Gastroesophageal sphincter (tissue), 4 donors: ENCODE results near the gene MPC1. TPM values are rescaled to one million over a fixed set of nuclear protein-coding genes. Genes with fewer than 3 reads are reported as not detected.
"Not testable (repeated sequence)": the region's sequence is repeated elsewhere in the genome, so short reads cannot be mapped to it uniquely, and the experiment has no call there.

Source experiments
- ATAC-seq: fragments of 150-250 bp; one replicate; pipeline ENCODE4 v1.9.1; 2016; ENCODE audit warnings: mild to moderate bottlenecking, moderate library complexity
- H3K27ac ChIP-seq, 4 donors: fragments of 200-600 bp; sonication (generic) in 3 of 4; 1 replicate in 3 of 4; 2 replicates in 1 of 4; pipeline ENCODE4 v1.5.1; 2016 to 2019
- H3K27me3 ChIP-seq: fragments of 200-600 bp; sonication (generic); one replicate; pipeline ENCODE4 v1.5.1; 2019
- H3K36me3 ChIP-seq, 2 donors: fragments of 200-600 bp; sonication (generic); one replicate each; pipeline ENCODE4 v1.5.1; 2019; ENCODE audit warnings: control low read depth in 1 of 2
- H3K4me1 ChIP-seq, 3 donors: fragments of 200-600 bp; sonication (generic); 1 replicate in 2 of 3; 2 replicates in 1 of 3; pipeline ENCODE4 v1.5.1; 2016 to 2019; ENCODE audit warnings: control low read depth in 2 of 3
- H3K4me3 ChIP-seq, 2 donors: fragments of 200-600 bp; sonication (generic); one replicate each; pipeline ENCODE4 v1.5.1; 2019; ENCODE audit warnings: mild to moderate bottlenecking in 1 of 2, moderate library complexity in 1 of 2
- H3K9me3 ChIP-seq, 3 donors: fragments of 200-600 bp; sonication (generic); one replicate each; pipeline ENCODE4 v1.5.1; 2017 to 2019; ENCODE audit warnings: control low read depth in 2 of 3
- EP300 ChIP-seq: sonication (generic); formaldehyde crosslinking; IDR thresholded peaks from one replicate; pipeline ENCODE4 v1.6.1; 2017; ENCODE audit warnings: antibody characterized with exemption, mild to moderate bottlenecking
- POLR2A ChIP-seq, 2 donors: fragments of 450-650 bp; IDR thresholded peaks; one replicate each; pipeline ENCODE4 v1.6.1; 2017; ENCODE audit warnings: antibody characterized with exemption in 2 of 2, mild to moderate bottlenecking in 2 of 2, moderate library complexity in 1 of 2
- POLR2AphosphoS5 ChIP-seq: sonication (generic); formaldehyde crosslinking; IDR thresholded peaks from one replicate; pipeline ENCODE4 v1.6.1; 2017; ENCODE audit warnings: antibody characterized with exemption
- WGBS, 2 donors: methylation state at CpG; one replicate each; pipeline ENCODE4 v1.1.5; 2018; ENCODE audit warnings: low coverage in 1 of 2; 5-methylcytosine and 5-hydroxymethylcytosine counted together
- total RNA-seq, 4 donors: library from RNA; depleted of rRNA; stranded (reverse); fragments of >200 nt; gene quantifications; one replicate each; pipeline ENCODE4 v1.1.0, GENCODE V29; 2016
- TF ChIP-seq, protein P1 (sequence below), 4 experiments: fragments of 200-600 bp in 2 of 4; fragments of 450-650 bp in 2 of 4; sonication (generic) in 1 of 4; IDR thresholded peaks; one replicate each; pipeline ENCODE4 v1.5.1; 2017 to 2019; ENCODE audit warnings: antibody characterized with exemption in 4 of 4, mild to moderate bottlenecking in 2 of 4, moderate library complexity in 2 of 4

MPC1 gene
- total RNA-seq, 4 donors from 2014 or later: 57.9 to 93.2 (median 72.8) TPM

DNA sequence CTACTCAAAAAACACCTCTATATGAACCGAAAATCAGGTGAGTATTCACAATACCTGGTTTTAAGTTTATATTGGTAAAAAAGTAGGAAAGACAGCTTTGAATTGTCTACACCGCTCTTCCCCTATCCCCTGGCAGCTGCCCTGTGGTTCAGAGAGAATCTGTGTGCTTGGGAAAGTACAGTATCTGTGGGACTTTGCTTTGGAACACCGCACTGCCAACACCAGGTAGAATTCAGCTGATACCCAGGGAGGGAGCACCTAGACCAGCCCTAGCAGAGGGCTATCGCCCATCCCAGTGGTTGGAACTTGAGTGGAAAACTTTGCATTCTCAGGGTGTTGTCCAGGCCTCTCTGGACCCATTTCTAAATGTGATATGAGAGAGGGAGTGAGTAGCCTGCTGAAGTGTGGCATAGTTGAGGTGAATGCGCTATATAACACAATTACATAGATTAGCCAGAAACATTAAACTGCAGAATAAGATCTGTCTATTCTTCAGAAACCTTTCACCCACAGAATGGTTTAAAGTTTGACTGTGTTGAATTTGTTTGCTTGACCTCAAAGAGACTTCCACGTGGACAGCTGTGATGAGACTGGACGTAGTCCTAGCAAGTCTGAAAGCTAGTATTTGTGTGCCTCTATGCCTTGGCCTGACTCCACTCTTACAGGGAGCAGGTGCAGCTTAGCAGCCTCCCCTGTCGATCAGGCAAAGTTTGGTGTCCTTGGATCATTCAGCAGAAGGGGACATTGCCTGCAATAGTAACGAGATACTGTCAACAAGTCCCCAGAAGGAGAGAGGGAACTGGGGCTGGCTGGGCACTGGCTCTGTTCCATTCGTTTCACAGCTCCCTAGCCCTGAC is 11.5 kb upstream of the MPC1 start:
- no peak for TF ChIP-seq EP300
- TF ChIP-seq, protein P1, sequence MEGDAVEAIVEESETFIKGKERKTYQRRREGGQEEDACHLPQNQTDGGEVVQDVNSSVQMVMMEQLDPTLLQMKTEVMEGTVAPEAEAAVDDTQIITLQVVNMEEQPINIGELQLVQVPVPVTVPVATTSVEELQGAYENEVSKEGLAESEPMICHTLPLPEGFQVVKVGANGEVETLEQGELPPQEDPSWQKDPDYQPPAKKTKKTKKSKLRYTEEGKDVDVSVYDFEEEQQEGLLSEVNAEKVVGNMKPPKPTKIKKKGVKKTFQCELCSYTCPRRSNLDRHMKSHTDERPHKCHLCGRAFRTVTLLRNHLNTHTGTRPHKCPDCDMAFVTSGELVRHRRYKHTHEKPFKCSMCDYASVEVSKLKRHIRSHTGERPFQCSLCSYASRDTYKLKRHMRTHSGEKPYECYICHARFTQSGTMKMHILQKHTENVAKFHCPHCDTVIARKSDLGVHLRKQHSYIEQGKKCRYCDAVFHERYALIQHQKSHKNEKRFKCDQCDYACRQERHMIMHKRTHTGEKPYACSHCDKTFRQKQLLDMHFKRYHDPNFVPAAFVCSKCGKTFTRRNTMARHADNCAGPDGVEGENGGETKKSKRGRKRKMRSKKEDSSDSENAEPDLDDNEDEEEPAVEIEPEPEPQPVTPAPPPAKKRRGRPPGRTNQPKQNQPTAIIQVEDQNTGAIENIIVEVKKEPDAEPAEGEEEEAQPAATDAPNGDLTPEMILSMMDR (IDR thresholded peaks at IDR 0.05): no peak
- TF ChIP-seq POLR2AphosphoS5: no peak
- ATAC-seq: no peak
- Histone ChIP-seq H3K4me1 (no peaks in the 10 kb centered on the region), H3K27me3 (peaks cover 39% of the 10 kb centered on the region), H3K4me3 (no peak overlapping the region), H3K36me3 (no peaks in the 10 kb centered on the region), H3K9me3 (no peaks in the 10 kb centered on the region), H3K27ac (no peak overlapping the region)
- 64 to 92% methylated on average over 3 to 9 of the region's 10 CpGs for WGBS, 2 donors

DNA sequence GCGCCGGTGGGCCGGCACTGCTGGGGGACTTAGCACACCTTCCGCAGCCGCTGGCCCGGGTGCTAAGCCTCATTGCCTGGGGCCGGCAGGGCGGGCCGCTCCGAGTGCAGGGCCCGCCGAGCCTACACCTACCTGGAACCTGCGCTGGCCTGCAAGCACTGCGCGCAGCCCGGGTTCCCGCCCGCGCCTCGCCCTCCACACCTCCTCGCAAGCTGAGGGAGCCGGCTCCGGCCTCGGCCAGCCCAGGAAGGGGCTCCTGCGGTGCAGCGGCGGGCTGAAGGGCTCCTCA is 10.7 kb upstream of the MPC1 start:
- H3K27ac ChIP-seq: no peak overlapping the region
- no peak overlapping the region for H3K4me3 ChIP-seq
- TF ChIP-seq, protein P1 (IDR thresholded peaks at IDR 0.05): no peak
- TF ChIP-seq EP300 (no peak), POLR2AphosphoS5 (no peak), POLR2A (IDR thresholded peaks at IDR 0.05) (no peak)
- H3K9me3 ChIP-seq: no peaks in the 10 kb centered on the region
- H3K4me1 ChIP-seq: no peaks in the 10 kb centered on the region
- WGBS, 2 donors: 93% methylated on average over 3 of the region's 27 CpGs; no CpG with 5 or more reads in 1 of the 2 donors
- peaks cover 33% of the 10 kb centered on the region for H3K27me3 ChIP-seq
- no peaks in the 10 kb centered on the region for H3K36me3 ChIP-seq
- no peak for ATAC-seq

DNA sequence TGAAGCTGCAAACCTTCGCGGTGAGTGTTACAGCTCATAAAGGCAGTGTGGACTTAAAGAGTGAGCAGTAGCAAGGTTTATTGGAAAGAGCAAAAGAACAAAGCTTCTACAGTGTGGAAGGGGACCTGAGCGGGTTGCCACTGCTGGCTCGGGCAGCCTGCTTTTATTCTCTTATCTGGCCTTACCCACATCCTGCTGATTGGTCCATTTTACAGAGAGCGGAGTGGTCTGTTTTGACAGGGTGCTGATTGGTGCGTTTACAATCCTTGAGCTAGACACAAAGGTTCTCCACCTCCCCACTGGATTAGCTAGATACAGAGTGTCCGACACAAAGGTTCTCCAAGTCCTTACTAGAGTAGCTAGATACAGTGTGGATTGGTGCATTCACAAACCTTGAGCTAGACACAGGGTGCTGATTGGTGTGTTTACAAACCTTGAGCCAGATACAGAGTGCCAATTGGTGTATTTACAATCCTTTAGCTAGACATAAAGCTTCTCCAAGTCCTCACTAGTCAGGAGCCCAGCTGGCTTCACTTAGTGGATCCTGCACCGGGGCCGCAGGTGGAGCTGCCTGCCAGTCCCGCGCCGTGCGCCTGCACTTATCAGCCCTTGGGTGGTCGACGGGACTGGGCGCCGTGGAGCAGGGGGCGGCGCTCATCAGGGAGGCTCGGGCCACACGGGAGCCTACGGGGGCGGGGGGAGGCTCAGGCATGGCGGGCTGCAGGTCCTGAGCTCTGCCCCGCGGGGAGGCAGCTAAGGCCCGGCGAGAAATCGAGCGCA is 10.2 kb upstream of the MPC1 start:
- 75 to 82% methylated on average over 4 to 7 of the region's 30 CpGs for WGBS, 2 donors
- H3K9me3 ChIP-seq: not testable (repeated sequence)
- H3K27me3 ChIP-seq: peaks cover 29% of the 10 kb centered on the region

DNA sequence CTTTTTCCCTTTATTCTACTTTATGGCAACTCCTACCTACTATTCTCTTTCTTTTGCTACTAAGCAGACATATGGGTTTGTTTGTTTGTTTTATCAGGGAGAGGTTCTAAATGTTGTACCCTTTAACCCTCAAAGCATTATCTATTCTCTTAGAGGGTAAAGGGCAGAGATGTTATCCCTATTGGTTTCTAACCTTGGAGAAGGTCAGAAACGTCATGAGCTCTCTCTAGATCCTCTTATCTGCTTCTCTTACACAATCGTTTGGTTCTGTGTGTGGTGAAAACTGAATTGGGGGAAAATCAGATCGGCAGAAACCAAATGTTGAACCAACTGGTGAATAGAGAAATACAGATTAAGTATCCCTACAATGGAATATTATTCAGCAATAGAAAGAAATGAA is 6.4 kb upstream of the MPC1 start:
- TF ChIP-seq POLR2A (IDR thresholded peaks at IDR 0.05) (no peak), EP300 (no peak), POLR2AphosphoS5 (no peak)
- TF ChIP-seq, protein P1 (IDR thresholded peaks at IDR 0.05): no peak
- WGBS, 2 donors: 35 to 43% methylated on average over 3 of the region's 3 CpGs
- Histone ChIP-seq H3K4me1 (peaks cover 0 to 4% (median 0%) of the 10 kb centered on the region in 3 donors), H3K27ac (no peak overlapping the region), H3K27me3 (no peaks in the 10 kb centered on the region), H3K36me3 (no peaks in the 10 kb centered on the region), H3K4me3 (no peak overlapping the region), H3K9me3 (no peaks in the 10 kb centered on the region)
- ATAC-seq: no peak

More for the DNA sequence above, 10.2 kb upstream of the MPC1 start:
- not testable (repeated sequence) for H3K27ac ChIP-seq, H3K4me3 ChIP-seq, H3K36me3 ChIP-seq, H3K4me1 ChIP-seq, ATAC-seq

DNA sequence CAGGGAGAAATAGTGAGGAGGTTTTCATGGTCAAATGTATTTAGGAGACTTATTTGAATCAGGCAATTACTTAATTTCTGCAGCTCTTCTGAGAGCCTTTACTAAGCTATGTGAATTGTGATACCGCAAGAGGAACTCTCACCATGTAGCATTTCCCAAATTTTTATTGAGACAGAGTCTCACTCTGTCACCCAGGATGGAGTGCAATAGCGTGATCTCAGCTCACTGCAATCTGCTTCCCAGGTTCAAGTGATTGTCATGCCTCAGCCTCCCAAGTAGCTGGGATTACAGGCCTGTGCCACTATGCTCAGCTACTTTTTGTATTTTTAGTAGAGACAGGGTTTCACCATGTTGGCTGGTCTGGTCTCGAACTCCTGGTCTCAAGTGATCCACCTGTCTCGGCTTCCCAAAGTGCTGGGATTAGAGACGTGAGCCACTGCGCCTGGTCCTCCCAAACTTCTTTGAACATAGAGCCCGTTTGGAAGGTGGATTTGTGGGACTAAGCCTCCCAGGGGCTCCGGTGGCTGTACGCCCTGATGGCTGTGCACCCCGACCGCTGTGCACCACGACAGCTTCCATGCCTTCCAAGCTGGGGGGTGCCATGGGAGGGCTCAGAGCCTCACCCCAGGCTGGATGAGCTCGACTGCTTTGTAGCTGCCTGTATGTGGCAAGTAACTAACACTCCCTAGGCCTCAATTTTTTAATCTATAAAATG is 5.7 kb upstream of the MPC1 start:
- ATAC-seq: no peak

More for the DNA sequence above, 5.7 kb upstream of the MPC1 start:
- no peak overlapping the region for H3K27ac ChIP-seq
- no peak overlapping the region for H3K4me3 ChIP-seq
- 85 to 91% methylated on average over 6 to 11 of the region's 13 CpGs for WGBS, 2 donors
- peaks cover 0 to 11% (median 0%) of the 10 kb centered on the region in 3 donors for H3K4me1 ChIP-seq
- no peaks in the 10 kb centered on the region for H3K27me3 ChIP-seq
- H3K36me3 ChIP-seq: no peaks in the 10 kb centered on the region
- TF ChIP-seq POLR2AphosphoS5 (no peak), EP300 (no peak)
- TF ChIP-seq, protein P1 (IDR thresholded peaks at IDR 0.05): no peak
- H3K9me3 ChIP-seq: no peaks in the 10 kb centered on the region
